NB4 (cell line): ENCODE results near the gene TMEM214.

Source experiments
- MAX ChIP-seq: IDR thresholded peaks from 2 replicates; pipeline ENCODE4 v1.6.1; 2011; ENCODE audit warnings: low read depth, low read length
- POLR2A ChIP-seq: IDR thresholded peaks from 2 replicates; pipeline ENCODE4 v1.6.1; 2011; ENCODE audit warnings: mild to moderate bottlenecking; ENCODE audit not compliant: insufficient read length; ENCODE audit errors: extremely low read depth
- TF ChIP-seq, protein P1 (sequence below): IDR thresholded peaks from one replicate; pipeline ENCODE4 v1.5.1; 2012; ENCODE audit warnings: low read depth, low read length

GRCh38 chr2:27050281-27050995, 17.7 kb downstream of the TMEM214 start:
- TF ChIP-seq, protein P1, sequence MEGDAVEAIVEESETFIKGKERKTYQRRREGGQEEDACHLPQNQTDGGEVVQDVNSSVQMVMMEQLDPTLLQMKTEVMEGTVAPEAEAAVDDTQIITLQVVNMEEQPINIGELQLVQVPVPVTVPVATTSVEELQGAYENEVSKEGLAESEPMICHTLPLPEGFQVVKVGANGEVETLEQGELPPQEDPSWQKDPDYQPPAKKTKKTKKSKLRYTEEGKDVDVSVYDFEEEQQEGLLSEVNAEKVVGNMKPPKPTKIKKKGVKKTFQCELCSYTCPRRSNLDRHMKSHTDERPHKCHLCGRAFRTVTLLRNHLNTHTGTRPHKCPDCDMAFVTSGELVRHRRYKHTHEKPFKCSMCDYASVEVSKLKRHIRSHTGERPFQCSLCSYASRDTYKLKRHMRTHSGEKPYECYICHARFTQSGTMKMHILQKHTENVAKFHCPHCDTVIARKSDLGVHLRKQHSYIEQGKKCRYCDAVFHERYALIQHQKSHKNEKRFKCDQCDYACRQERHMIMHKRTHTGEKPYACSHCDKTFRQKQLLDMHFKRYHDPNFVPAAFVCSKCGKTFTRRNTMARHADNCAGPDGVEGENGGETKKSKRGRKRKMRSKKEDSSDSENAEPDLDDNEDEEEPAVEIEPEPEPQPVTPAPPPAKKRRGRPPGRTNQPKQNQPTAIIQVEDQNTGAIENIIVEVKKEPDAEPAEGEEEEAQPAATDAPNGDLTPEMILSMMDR = no peak
- TF ChIP-seq POLR2A = peak; percentile 21
- TF ChIP-seq MAX = peak; percentile 50
